SK-N-MC (cell line): ENCODE data around the gene GPX4.

Source experiments
- EZH2 ChIP-seq: fragments of 200-600 bp; sonication (generic); IDR thresholded peaks from one replicate; pipeline ENCODE4 v1.6.1; 2017; ENCODE audit warnings: antibody characterized with exemption
- POLR2AphosphoS5 ChIP-seq: IDR thresholded peaks from 2 replicates; pipeline ENCODE4 v1.6.1; 2012; ENCODE audit warnings: mild to moderate bottlenecking, low read depth, low read length, borderline replicate concordance

GRCh38 chr19:1094978-1095701 lies 8.7 kb upstream of the GPX4 start, which contains the start of gene POLR2E:
- TF ChIP-seq EZH2: no peak
- peak; percentile 88 for TF ChIP-seq POLR2AphosphoS5
